ENCODE measurements around the gene RGS7BP. TPM values are rescaled to one million over a fixed set of nuclear protein-coding genes. Genes with fewer than 3 reads are reported as not detected.

The RGS7BP gene
- total and polyA plus RNA-seq, 4 donors: 0.47 to 1.9 (median 1.1) TPM

- H3K4me3 ChIP-seq (ENCODE audit: low read depth in 1 of 3, low read length in 3 of 3): no peak overlapping the region
- H3K27me3 ChIP-seq (ENCODE audit: control insufficient read depth in 4 of 4, insufficient read depth in 4 of 4, low read length in 3 of 4): peaks cover 0 to 5% (median 0%) of the 10 kb centered on the region in 4 donors
- TF ChIP-seq GABPA (IDR thresholded peaks at IDR 0.05 in 1 of 2, conservative IDR thresholded peaks at IDR 0.05 in 1 of 2) (no peak), ATF3 (IDR thresholded peaks at IDR 0.05) (no peak), FOXA2 (IDR thresholded peaks at IDR 0.05) (no peak), REST (IDR thresholded peaks at IDR 0.05) (no peak), FOXA1 (IDR thresholded peaks at IDR 0.05) (no peak), CTCF (IDR thresholded peaks at IDR 0.05; ENCODE audit: low read depth, low read length, missing input control) (no peak), TAF1 (conservative IDR thresholded peaks at IDR 0.05) (no peak), RAD21 (IDR thresholded peaks at IDR 0.05) (no peak), JUND (IDR thresholded peaks at IDR 0.05) (no peak), MAX (IDR thresholded peaks at IDR 0.05) (no peak), EGR1 (IDR thresholded peaks at IDR 0.05; ENCODE audit: low read depth in 2 of 2) (no peak), NR2F2 (IDR thresholded peaks at IDR 0.05) (no peak), YY1 (IDR thresholded peaks at IDR 0.05) (no peak), RXRA (IDR thresholded peaks at IDR 0.05) (no peak), HNF4G (IDR thresholded peaks at IDR 0.05) (no peak), HNF4A (conservative IDR thresholded peaks at IDR 0.05) (no peak), SP1 (IDR thresholded peaks at IDR 0.05) (no peak), ZBTB33 (IDR thresholded peaks at IDR 0.05) (no peak)
- H3K36me3 ChIP-seq (ENCODE audit: control insufficient read depth in 4 of 4, insufficient read depth in 3 of 4, low read depth in 1 of 4, low read length in 3 of 4): no peaks in the 10 kb centered on the region
- 70% methylated on average over 7 of the region's 7 CpGs for WGBS
- H3K27ac ChIP-seq (ENCODE audit: low read depth in 1 of 2, low read length in 2 of 2): no peak overlapping the region
- no peak overlapping the region for H3K9ac ChIP-seq (ENCODE audit: low read depth in 1 of 2, low read length in 2 of 2)
- no peaks in the 10 kb centered on the region for H3K9me3 ChIP-seq (ENCODE audit: control insufficient read depth in 4 of 4, low read length in 3 of 4)
- peaks cover 0 to 17% (median 12%) of the 10 kb centered on the region in 4 donors for H3K4me1 ChIP-seq (ENCODE audit: control insufficient read depth in 4 of 4, insufficient read depth in 4 of 4, low read length in 3 of 4)
- DNase-seq (ENCODE audit: low spot score): no peak
These were observed 4.0 kb downstream of the RGS7BP start for GRCh38 chr5:64509828-64510227.
